HEK293T (cell line): ENCODE results near the gene GARS1.

Experiments used
- NFRKB ChIP-seq: fragments of 450-650 bp; IDR thresholded peaks from 2 replicates; pipeline ENCODE4 v1.6.1; 2016; ENCODE audit warnings: mild to moderate bottlenecking, moderate library complexity
- PKNOX1 ChIP-seq: fragments of 450-650 bp; IDR thresholded peaks from 2 replicates; pipeline ENCODE4 v1.6.1; 2016
- SP1 ChIP-seq: fragments of 450-650 bp; IDR thresholded peaks from 2 replicates; pipeline ENCODE4 v1.6.1; 2017
- SUZ12 ChIP-seq: fragments of 450-650 bp; IDR thresholded peaks from 2 replicates; pipeline ENCODE4 v1.6.1; 2016; ENCODE audit warnings: mild to moderate bottlenecking
- TARDBP ChIP-seq: fragments of 450-650 bp; IDR thresholded peaks from 2 replicates; pipeline ENCODE4 v1.6.1; 2016

GRCh38 chr7:30563326-30563942, 31.2 kb upstream of the GARS1 start:
- TF ChIP-seq TARDBP: no peak
- TF ChIP-seq PKNOX1: no peak
- no peak for TF ChIP-seq SP1
- no peak for TF ChIP-seq SUZ12
- TF ChIP-seq NFRKB: no peak
